Measurements from ENCODE around the gene FOXB1.

The FOXB1 gene

DNA sequence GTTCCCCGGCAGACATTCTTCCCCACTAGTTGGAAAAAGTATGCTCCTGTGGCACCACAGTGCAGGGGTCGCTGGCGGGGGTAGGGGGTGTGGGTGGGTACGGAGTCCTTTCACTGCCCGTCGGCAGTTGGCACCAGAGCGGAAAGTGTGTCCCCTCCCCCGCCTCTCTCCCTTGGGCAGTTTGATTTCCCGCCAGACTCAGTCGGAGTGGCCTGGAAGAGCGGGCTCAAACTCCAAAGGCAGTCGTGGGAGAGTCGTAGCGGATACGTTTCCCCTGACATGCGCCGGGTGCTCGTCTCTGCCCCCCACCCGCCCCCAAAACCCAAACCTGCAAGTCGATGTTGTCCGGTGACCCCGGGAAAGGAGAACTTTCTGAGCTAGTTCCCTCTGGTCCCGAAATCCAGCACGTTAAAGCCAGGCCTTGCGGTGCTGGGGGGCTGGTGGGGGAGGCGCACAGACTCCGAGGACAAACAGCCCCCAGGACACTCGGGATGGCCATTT, 4.4 kb upstream of the FOXB1 start:
- DNase-seq: no peak

DNA sequence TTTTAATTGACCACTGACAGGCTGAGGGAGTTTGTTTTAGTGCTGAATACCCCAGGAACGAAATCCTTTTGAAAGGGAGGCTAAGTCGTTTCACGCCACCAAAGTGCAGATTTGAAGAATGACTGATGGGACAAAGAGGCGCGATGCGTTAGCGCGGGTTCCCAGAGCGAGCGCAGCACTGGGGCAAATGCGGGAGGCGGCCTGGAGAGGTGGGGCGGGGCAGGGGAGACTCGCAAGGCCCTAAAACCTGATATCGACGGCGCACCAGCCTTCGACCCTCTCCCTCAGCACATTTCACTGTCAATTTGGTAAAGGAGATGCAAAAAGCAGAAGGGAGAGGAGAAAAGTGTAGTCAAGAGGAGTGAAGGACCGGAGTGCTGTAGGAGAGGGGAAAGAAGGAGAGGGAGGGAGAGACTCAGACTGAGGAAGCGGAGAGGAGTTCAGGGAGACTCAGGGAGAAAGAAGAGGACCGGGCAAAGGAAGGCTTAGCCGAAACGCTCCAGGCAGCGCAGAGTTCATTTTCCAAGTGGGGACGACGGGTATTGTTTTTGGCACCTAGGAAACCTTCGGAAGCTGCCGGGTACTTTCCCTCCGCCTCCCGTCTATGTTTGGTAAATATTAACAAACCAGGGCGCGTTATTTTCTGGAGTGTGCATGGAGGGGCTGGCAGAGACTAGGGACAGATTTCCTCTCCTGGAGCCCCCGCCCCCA, 3.8 kb upstream of the FOXB1 start:
- peak; percentile 9 to 20 for DNase-seq

DNA sequence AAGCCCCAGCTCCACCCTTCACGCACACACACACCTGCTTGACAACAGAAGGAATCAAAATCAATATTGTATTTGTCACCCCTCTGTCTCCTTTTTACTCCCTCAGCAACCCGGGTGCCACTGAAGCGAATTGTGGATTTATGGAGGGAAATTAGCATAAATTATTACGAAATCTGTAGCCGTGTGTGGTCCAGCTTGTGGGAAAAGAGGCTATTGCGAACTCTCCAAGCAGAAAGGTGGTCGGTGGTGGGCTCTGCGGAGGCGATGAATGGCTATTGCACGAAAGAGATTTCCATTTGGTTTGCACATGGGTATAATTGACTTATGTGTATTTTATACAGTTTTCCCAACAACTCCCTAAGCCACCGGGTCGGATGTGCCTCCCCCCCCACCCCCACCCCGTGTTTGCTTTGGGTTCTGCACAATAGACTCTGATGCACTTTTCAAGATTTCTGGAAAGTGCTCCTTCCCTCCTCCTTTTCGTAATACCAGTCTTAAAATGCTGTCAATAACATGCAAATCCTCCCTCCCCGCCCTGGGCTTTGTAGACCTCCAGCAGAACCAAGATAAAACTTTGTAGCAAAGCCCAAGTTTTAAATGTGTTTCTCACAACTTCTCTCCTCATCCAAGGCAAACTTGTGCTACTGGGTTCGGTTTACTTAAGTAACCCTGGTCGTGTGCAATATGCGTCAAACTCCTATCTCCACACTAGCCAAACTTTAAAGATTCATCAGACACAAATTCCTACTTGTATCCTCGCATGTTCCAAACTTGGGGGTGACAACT, 3.1 kb upstream of the FOXB1 start:
- DNase-seq: no peak

DNA sequence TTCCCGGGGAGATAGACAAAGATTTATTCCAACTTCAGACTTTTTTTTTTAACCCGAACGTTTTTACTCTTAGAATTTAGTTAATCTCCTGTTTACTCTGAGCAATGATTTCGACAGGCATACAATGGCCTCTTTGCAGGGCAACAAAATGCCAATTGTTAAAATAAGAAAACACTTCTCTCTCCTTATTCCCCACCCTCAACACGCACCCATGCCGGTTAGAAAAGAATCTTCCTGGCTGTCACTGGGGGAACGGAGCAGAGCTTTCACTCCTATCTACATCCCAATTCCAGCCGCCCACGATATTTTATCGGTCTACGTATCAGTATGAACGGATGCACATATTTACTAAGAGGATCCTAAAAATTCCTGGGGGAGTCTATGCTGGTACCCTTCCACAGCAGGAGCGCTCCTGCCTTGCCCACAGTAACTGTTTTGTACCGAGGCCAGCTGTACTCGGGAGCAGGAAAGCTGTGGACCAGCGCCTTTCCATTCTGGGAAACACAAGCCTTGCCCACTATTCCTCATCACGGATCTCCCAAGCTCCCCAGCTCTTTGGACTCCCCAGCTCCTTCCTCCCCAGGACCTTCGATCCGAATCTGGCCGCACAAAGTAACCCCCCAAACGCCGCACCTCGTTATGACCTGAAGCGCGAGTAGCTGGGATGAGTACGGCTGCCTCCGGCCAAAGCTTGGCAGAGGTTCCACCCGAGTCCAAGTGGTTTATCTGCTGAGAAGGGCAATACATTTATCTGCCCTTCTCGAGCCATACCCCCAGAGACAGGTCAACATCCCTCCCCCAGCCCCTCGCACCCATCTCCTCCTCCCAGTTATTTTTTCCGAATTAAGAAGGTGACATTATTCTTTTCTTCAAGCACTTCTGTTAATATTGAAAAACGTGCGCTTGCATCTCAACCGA, 2.2 kb upstream of the FOXB1 start:
- DNase-seq: no peak

DNA sequence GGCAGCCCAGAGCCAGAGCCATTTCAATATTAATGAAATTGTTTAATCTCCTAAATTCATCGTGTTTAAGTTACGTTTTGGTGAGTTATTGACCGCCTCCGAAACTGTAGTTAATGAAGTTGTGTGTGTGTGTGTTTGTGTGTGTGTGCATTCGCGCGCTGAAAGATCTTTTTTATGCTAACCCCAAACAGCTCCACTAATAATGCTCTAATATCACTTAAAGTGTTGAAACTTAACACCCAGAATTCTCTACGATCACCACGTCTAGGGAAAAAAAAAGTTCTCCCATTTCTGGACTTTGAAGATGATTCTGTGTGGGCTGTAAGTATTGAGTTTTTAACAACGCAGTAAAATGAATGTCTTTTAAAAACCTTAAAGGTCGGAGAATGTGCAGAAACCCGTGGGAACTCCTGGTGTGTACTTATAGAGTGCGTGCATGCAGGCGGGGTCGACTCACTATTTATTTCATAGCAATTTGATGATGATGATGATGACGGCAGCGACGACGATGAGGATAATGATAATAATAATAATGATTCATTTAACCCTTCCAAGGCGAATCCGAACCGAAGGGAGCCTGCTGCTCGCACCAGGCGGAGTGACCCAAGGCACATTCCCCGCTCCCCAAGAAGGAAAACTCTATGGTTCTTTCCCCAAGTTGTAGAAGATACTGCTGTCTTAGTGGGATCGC, 1.4 kb upstream of the FOXB1 start:
- no peak for DNase-seq

DNA sequence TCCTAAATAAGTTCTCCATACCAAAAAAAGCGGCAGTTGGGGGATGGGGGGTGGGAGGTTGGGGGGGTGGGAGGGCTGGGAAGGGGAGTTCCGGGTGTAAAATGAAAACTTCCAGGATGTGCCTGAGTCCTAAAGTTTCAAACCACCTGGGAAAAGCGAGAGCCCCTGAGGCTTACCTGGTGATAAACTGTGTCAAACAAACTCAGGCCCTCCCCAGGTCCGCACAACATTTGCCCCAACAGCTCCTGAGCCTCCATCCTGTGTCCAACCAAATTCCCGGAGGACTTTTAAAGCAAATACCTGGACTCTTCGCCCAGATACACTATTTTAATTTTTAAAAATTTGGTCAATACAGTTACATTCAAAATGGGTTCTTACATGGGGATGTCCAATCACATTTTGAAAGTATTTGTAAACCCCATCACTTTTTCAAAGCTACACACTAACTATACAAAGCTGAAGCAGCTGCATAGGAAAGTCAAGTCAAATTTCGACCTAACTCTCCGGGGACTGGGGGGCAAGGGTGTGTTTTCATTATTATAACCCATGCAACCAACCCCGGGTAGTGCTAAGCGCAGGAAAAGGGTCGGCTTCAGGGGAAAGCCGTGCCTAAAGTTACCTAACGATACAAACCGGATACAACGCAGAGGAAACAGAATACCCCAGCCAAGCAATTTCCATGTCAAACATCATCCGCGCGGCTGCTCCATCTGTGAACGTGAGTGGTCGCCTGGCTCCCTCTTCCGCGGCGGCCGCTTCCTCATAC, 685 bp upstream of the FOXB1 start:
- DNase-seq: no peak

DNA sequence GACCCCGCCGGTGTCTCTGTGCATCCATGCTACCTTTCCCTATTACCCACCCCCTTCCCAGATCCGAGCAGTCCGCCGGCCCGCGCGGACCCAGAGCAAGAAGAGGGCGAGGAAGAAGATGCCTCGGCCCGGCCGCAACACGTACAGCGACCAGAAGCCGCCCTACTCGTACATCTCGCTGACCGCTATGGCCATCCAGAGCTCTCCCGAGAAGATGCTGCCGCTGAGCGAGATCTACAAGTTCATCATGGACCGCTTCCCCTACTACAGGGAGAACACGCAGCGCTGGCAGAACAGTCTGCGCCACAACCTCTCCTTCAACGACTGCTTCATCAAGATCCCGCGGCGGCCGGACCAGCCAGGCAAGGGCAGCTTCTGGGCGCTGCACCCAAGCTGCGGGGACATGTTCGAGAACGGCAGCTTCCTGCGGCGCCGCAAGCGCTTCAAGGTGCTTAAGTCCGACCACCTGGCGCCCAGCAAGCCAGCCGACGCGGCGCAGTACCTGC, 788 bp downstream of the FOXB1 start:
- DNase-seq: no peak

DNA sequence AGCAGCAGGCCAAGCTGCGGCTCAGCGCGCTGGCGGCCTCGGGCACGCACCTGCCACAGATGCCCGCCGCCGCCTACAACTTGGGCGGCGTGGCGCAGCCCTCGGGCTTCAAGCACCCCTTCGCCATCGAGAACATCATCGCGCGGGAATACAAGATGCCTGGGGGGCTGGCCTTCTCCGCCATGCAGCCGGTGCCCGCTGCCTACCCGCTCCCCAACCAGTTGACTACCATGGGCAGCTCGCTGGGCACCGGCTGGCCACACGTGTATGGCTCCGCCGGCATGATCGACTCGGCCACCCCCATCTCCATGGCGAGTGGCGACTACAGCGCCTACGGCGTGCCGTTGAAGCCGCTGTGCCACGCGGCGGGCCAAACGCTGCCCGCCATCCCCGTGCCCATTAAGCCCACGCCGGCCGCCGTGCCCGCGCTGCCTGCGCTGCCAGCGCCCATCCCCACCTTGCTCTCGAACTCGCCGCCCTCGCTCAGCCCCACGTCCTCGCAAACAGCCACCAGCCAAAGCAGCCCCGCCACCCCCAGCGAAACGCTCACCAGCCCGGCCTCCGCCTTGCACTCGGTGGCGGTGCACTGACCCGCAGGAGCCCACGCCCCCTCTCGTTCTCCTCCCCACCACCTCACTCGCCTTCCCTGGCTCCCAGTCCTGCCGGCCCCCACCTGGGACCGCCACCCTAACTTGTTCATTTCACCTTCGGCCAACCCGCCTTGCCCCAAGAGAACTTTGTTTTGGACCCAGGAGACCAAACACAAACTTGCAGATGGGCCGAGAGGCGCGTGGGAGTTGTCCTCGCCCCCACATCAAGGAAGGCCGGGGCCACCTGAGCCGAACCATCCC, 1.5 kb downstream of the FOXB1 start:
- DNase-seq: no peak

DNA sequence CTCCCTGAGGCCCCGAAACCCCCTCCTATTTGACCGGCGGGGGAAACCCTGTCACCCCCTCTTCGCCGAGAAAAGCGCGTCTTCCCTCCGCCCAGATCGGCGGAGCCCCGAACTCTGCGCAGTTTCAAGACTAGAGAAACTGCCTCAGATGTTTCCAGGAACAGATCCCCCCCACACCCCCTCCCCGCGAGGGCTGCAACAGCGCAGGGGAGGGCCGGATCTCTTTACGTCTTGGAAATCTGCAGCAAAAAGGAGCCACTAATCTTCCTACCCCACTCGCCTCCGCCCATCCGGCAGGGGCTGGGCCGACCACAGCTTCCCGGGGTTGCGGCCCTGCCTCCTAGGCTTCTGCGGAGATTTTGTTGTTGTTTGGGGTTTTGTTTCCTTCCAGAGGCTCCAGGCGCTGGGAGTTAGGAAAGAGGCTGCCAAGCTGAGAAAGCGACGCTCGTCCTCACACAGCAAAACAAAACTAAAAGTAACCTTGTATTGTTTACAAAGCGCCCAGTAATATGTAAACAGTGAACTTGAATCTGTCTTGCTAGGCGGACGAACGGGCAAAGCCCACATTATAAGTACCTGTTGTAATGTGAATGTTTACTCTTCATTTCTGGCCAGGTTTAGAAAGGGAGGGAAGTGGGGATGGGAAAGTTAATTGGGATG, 2.2 kb downstream of the FOXB1 start:
- DNase-seq: no peak

DNA sequence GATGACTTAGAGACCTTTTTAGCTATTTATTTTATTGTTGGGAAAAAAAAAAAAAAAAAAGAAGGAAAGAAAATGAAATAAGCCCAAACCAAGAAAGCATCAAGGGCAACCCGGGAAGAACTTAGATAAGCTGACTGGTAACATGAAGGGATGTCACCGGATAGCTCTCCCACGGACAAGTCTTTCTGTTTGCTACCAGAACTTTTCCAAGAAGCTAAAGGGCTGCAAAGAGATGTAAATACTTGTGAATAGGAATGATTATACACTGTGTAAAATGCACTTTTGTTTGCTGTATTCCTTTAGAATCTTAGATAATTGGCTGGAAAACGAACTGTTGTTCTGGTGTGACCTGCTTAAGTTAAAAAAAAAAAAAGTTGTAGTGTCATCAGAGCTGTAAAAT, 2.8 kb downstream of the FOXB1 start:
- DNase-seq: no peak

DNA sequence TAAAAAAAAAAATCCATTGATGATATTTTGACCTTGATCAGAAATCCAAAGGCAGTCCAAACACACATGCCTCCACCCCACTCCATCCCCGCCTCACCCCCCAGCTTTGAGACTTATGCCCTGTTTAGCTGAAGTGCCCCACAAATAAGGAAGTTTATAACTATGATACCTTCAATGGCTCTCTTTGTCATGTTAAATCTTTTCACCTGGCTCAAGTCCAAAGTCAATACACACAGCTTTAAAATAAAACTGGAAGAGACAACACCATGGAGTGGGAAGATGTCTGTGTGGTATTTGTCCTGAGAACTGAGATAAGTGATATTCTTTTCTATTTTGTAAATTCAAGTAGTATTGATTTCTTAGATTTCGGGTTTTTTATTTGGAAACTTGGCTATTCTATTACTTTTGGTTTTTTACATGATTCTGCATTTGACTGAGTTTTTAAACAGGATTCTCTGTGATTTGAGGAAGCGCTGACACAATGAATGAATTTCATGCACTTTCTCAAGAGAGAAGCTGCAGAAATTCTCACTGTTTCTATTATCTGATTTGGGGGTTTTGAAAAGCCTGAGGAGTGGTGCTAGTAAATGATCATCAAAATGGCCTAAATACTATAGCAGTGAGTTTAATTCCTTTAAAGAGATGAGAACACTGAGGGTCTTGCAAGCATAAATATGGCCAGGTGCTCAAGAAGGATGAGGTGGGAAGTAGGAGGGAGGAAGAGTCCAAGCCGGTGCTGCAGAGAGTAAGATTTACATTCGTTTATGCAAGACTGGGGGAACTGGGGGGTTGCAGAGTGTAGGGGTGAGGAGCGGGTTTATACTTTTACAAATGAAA, 5.2 kb downstream of the FOXB1 start:
- DNase-seq: no peak

DNA sequence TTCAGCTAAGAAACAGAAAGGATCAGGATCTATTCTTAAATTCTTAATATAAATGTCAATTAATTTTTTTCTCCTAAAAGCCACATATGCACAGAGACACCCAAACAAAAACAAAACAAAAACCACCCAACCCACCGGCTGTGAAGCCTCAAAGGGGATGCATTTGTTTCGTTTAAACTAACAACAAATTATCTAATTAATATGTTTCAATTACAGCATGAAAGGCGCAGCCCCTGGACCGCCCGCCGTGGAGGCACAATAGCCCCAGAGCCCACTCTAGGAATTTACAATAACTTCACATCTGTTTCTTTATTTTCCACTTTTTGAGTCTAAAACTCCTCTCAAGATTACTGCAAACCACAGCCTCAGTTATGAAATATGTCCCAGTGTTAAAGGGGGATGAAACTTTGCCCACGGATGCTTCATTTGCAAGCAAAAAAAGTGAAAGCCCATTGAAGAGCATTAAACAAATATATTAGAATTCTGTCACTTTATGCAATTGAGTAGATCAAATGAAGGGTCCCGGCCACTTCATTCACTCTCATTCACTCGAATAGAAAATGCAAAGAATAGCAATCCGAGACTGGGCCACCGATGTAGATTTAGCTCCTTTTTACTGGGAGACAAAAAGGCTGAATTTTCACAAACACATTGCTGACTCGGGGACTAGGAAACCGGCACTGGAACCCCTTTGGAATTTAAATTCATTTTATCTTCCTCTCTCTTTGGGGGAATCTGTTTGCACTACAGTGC, 6.0 kb downstream of the FOXB1 start:
- DNase-seq: no peak

DNA sequence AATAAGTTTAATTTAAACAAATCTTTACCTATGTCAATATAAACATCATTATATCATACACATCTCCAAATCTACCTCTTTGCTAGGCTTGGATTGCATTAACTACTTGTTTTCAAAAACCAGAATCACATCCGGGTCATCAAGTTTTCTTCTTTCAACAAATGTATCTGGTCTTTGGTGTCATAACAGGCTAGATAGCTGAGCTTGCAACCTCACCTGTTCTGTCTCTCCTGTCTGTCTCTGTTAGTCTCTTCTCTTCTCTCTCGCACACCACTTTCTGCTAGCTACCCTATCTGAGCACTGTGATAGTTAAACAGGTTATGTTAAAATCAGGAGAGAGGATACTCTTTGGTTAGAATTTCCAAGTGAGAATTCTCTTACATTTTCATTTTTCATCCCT, 6.7 kb downstream of the FOXB1 start:
- no peak for DNase-seq

DNA sequence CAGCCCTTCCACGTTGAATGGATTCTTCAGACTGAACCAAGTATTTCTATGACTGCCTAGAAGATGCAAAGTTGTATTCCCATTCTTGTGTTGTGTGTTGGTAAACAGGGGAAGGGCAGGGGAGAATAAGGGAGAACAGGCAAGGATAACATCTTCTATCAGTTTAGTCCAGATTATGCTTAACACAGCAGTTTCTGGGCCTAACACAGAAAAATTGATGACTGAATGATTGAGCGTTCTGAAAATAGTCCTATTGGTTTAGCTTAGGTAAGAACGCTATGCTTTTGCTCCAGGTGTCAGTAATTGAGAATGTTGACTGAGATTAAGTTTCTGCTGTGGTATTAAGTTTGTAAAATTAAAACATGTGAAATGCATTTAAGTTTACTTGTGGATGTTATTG, 8.6 kb downstream of the FOXB1 start:
- no peak for DNase-seq

DNA sequence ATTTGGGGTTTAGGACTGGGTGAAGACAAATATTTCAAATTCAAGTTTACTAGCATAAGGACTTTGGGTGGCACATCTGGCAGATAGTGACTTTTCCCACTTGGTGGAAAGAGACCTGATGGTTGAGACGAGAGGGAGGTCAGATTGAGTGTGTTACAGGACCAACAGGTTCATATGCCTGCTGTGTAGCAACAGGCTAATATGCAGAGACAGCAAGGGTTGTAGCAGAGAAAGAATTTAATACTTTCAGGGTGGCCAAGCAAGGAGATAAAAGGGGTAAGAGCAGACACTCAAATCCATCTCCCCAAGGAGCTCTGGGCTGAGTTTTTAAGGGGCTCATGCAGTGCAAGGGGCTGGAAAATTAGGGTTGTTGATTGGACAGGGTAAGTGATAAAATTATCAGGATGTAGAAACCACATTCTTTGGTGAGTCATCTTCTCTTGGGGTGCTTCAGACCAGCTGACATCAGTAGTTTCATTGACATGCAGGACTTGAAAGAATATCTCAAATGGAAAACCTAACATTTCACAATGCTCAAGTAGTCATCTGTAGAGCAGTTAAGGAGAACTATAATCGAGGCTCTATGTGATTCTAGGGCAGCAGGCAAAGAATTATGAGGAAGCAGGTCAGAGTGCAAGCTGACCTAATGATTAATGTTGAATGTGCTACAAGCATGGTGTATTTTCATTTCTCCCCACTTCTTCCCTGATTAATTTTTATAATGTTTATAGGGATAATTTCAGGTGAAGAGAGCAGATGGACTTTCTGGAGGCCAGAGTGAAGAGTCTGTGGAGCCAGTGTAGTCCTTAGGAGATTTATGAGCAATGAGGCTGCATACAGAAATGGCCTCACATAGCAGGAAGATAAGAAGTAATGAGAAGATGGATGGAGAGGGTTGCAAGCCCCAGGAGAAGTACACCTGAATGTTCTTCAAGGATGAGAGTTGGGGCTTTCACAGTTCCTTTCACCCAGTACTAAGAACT, 13.7 kb downstream of the FOXB1 start:
- DNase-seq: no peak

DNA sequence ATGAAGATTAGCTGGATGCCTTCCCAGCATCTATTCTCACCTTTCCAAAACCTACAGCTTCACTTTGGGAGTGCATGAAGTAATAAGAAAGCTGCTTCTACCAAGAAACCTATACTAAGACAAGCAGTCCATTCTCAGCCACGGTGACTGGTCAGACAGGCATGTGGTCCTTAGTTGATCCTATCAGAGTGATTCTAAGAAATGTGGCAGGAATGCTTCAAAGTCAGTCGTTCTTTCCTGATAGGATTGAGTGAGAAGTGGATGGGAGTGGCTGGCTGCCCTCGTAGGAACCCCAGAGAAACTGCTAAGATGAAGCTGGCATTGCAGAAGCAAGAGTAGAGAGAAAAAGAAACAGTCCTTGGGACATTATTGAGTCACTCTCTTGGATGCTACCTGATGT, 16.6 kb downstream of the FOXB1 start:
- no peak for DNase-seq

Measured in SHP77 (cell line).